HepG2 (cell line): ENCODE measurements around the gene CLTCL1. TPM values are rescaled to one million over a fixed set of nuclear protein-coding genes. Genes with fewer than 3 reads are reported as not detected.

Source experiments
- FOXJ3 ChIP-seq: sonication (generic); formaldehyde crosslinking; IDR thresholded peaks from 2 replicates; pipeline ENCODE4 v1.4.0; 2020; ENCODE audit warnings: missing genetic modification reagents, mild to moderate bottlenecking, borderline replicate concordance
- JARID2 ChIP-seq: sonication (generic); formaldehyde crosslinking; IDR thresholded peaks from 2 replicates; pipeline ENCODE4 v1.8.1; 2023; ENCODE audit warnings: missing genetic modification reagents, inconsistent platforms; ENCODE audit not compliant: insufficient replicate concordance
- KMT2B ChIP-seq: IDR thresholded peaks from 2 replicates; pipeline ENCODE4 v1.6.1; 2016; ENCODE audit warnings: missing genetic modification reagents, missing compliant biosample characterization
- TARDBP ChIP-seq: sonication (generic); formaldehyde crosslinking; IDR thresholded peaks from 2 replicates; pipeline ENCODE4 v1.8.0; 2022; ENCODE audit warnings: mild to moderate bottlenecking, missing genetic modification reagents
- YY1 ChIP-seq: IDR thresholded peaks from 2 replicates; pipeline ENCODE4 v1.6.1; 2011; ENCODE audit warnings: low read length, low read depth, moderate library complexity, mild to moderate bottlenecking; ENCODE audit not compliant: insufficient read depth, insufficient replicate concordance
- ZBTB1 ChIP-seq: sonication (generic); formaldehyde crosslinking; IDR thresholded peaks from 2 replicates; pipeline ENCODE4 v1.4.0; 2020; ENCODE audit warnings: missing genetic modification reagents, borderline replicate concordance
- ZNF17 ChIP-seq: sonication (generic); formaldehyde crosslinking; IDR thresholded peaks from 2 replicates; pipeline ENCODE4 v1.5.0; 2020; ENCODE audit warnings: mild to moderate bottlenecking, missing genetic modification reagents
- ZNF224 ChIP-seq: sonication (generic); formaldehyde crosslinking; IDR thresholded peaks from 2 replicates; pipeline ENCODE4 v1.5.0; 2020; ENCODE audit warnings: mild to moderate bottlenecking, missing genetic modification reagents
- ZNF292 ChIP-seq: sonication (generic); formaldehyde crosslinking; IDR thresholded peaks from 2 replicates; pipeline ENCODE4 v1.8.1; 2022; ENCODE audit warnings: mild to moderate bottlenecking, low read depth, missing genetic modification reagents, borderline replicate concordance
- ZNF33A ChIP-seq: sonication (generic); formaldehyde crosslinking; IDR thresholded peaks from 2 replicates; pipeline ENCODE4 v1.5.1; 2020; ENCODE audit warnings: missing genetic modification reagents, mild to moderate bottlenecking, moderate library complexity, borderline replicate concordance
- ZNF510 ChIP-seq: sonication (generic); formaldehyde crosslinking; IDR thresholded peaks from 2 replicates; pipeline ENCODE4 v1.4.0; 2020; ENCODE audit warnings: low read depth, mild to moderate bottlenecking, missing genetic modification reagents
- ZNF678 ChIP-seq: sonication (generic); formaldehyde crosslinking; IDR thresholded peaks from 2 replicates; pipeline ENCODE4 v1.4.0; 2020; ENCODE audit warnings: mild to moderate bottlenecking, missing genetic modification reagents
- polyA plus RNA-seq, 8 experiments: library from polyadenylated mRNA; depleted of rRNA in 3 of 8; stranded (reverse) in 7 of 8; unstranded in 1 of 8; fragments of >200 nt; fragmentation: Illumina TruSeq in 4 of 8; extraction: Trizol in 4 of 8; gene quantifications; 2 replicates each; pipeline versions ENCODE4 v1.2.1 to v1.2.3, GENCODE V29; 2011 to 2016; ENCODE audit warnings: low read depth in 4 of 8, missing spikeins in 1 of 8, mixed read lengths in 1 of 8; ENCODE audit not compliant: insufficient read depth in 1 of 8
- total RNA-seq, 5 experiments: library from RNA; depleted of rRNA; stranded (reverse); fragments of >200 nt; fragmentation: Illumina TruSeq; extraction: Trizol; gene quantifications; 2 replicates each; pipeline ENCODE4 v1.2.3, GENCODE V29; 2016; ENCODE audit warnings: low read depth in 1 of 5
- TF ChIP-seq, protein P1 (sequence below): sonication (generic); formaldehyde crosslinking; IDR thresholded peaks from 2 replicates; pipeline ENCODE4 v1.4.0; 2020; ENCODE audit warnings: mild to moderate bottlenecking, missing genetic modification reagents, borderline replicate concordance
- TF ChIP-seq, protein P2 (sequence below): sonication (generic); formaldehyde crosslinking; IDR thresholded peaks from 2 replicates; pipeline ENCODE4 v1.4.0; 2020; ENCODE audit warnings: mild to moderate bottlenecking, missing genetic modification reagents
- TF ChIP-seq, protein P3 (sequence below): sonication (generic); formaldehyde crosslinking; conservative IDR thresholded peaks from 2 replicates; pipeline ENCODE4 v1.8.0; 2022; ENCODE audit warnings: mild to moderate bottlenecking, moderate library complexity, missing genetic modification reagents
- TF ChIP-seq, protein P4 (sequence below): IDR thresholded peaks from 2 replicates; pipeline ENCODE4 v1.6.1; 2018; ENCODE audit warnings: missing genetic modification reagents
- TF ChIP-seq, protein P5 (sequence below): sonication (generic); formaldehyde crosslinking; IDR thresholded peaks from 2 replicates; pipeline ENCODE4 v1.8.1; 2023; ENCODE audit warnings: mild to moderate bottlenecking, missing genetic modification reagents
- TF ChIP-seq, protein P6 (sequence below): sonication (generic); IDR thresholded peaks from 2 replicates; pipeline ENCODE4 v1.6.1; 2016; ENCODE audit warnings: low read depth, borderline replicate concordance

Gene CLTCL1
- total and polyA plus RNA-seq, 2 of the 13 experiments (the other 11 are each of a cell fraction or from before 2014, with no cell fraction given), result 8.1 to 10.9 TPM

DNA sequence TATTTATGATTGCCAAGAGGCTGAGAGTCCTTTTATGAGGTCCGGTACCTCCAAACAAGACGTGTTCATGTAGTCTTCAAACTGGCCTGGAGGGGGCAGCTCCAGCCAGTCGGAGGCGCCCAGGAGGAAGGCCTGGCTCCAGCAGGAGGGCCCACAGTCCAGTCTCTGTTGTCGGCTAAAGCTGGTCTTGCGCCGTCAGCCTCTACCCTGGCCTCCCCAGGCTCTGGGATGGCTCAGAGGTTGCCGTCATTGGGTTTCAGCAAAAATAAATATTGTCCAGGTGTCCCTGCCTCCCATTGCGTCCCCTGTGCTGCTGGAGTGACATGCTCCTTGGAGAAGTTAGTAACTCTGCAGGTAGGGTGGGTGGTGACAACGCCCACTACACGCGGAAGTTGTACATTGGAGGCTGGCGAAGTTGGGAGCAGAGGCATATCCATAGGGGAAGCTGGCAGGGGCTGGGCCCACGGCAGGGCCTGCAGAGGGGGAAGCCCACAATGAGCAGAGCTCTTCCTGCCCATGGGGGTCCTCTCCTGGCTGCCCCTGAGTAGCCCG is 111.9 kb downstream of the CLTCL1 start (continued):
- TF ChIP-seq, protein P1, sequence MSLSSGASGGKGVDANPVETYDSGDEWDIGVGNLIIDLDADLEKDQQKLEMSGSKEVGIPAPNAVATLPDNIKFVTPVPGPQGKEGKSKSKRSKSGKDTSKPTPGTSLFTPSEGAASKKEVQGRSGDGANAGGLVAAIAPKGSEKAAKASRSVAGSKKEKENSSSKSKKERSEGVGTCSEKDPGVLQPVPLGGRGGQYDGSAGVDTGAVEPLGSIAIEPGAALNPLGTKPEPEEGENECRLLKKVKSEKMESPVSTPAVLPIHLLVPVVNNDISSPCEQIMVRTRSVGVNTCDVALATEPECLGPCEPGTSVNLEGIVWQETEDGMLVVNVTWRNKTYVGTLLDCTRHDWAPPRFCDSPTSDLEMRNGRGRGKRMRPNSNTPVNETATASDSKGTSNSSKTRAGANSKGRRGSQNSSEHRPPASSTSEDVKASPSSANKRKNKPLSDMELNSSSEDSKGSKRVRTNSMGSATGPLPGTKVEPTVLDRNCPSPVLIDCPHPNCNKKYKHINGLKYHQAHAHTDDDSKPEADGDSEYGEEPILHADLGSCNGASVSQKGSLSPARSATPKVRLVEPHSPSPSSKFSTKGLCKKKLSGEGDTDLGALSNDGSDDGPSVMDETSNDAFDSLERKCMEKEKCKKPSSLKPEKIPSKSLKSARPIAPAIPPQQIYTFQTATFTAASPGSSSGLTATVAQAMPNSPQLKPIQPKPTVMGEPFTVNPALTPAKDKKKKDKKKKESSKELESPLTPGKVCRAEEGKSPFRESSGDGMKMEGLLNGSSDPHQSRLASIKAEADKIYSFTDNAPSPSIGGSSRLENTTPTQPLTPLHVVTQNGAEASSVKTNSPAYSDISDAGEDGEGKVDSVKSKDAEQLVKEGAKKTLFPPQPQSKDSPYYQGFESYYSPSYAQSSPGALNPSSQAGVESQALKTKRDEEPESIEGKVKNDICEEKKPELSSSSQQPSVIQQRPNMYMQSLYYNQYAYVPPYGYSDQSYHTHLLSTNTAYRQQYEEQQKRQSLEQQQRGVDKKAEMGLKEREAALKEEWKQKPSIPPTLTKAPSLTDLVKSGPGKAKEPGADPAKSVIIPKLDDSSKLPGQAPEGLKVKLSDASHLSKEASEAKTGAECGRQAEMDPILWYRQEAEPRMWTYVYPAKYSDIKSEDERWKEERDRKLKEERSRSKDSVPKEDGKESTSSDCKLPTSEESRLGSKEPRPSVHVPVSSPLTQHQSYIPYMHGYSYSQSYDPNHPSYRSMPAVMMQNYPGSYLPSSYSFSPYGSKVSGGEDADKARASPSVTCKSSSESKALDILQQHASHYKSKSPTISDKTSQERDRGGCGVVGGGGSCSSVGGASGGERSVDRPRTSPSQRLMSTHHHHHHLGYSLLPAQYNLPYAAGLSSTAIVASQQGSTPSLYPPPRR (CRISPR knock-in tag), result no peak
- TF ChIP-seq, protein P2, sequence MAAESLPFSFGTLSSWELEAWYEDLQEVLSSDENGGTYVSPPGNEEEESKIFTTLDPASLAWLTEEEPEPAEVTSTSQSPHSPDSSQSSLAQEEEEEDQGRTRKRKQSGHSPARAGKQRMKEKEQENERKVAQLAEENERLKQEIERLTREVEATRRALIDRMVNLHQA (CRISPR knock-in tag), result no peak
- TF ChIP-seq FOXJ3 (CRISPR knock-in tag) (no peak), ZBTB1 (CRISPR knock-in tag) (no peak), ZNF678 (CRISPR knock-in tag) (no peak), YY1 (no peak), ZNF510 (CRISPR knock-in tag) (no peak), ZNF17 (no peak), JARID2 (CRISPR knock-in tag) (no peak), ZNF292 (CRISPR knock-in tag) (no peak), ZNF224 (0 out of 2 replicates have a peak, but pooled peaks have one; percentile 33), TARDBP (CRISPR knock-in tag) (no peak), ZNF33A (no peak), KMT2B (CRISPR knock-in tag) (0 out of 2 replicates have a peak, but pooled peaks have one; percentile 4)
- TF ChIP-seq, protein P3, sequence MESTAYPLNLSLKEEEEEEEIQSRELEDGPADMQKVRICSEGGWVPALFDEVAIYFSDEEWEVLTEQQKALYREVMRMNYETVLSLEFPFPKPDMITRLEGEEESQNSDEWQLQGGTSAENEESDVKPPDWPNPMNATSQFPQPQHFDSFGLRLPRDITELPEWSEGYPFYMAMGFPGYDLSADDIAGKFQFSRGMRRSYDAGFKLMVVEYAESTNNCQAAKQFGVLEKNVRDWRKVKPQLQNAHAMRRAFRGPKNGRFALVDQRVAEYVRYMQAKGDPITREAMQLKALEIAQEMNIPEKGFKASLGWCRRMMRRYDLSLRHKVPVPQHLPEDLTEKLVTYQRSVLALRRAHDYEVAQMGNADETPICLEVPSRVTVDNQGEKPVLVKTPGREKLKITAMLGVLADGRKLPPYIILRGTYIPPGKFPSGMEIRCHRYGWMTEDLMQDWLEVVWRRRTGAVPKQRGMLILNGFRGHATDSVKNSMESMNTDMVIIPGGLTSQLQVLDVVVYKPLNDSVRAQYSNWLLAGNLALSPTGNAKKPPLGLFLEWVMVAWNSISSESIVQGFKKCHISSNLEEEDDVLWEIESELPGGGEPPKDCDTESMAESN (CRISPR knock-in tag), result no peak
- TF ChIP-seq, protein P4, sequence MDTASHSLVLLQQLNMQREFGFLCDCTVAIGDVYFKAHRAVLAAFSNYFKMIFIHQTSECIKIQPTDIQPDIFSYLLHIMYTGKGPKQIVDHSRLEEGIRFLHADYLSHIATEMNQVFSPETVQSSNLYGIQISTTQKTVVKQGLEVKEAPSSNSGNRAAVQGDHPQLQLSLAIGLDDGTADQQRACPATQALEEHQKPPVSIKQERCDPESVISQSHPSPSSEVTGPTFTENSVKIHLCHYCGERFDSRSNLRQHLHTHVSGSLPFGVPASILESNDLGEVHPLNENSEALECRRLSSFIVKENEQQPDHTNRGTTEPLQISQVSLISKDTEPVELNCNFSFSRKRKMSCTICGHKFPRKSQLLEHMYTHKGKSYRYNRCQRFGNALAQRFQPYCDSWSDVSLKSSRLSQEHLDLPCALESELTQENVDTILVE (CRISPR knock-in tag), result no peak
- TF ChIP-seq, protein P5, sequence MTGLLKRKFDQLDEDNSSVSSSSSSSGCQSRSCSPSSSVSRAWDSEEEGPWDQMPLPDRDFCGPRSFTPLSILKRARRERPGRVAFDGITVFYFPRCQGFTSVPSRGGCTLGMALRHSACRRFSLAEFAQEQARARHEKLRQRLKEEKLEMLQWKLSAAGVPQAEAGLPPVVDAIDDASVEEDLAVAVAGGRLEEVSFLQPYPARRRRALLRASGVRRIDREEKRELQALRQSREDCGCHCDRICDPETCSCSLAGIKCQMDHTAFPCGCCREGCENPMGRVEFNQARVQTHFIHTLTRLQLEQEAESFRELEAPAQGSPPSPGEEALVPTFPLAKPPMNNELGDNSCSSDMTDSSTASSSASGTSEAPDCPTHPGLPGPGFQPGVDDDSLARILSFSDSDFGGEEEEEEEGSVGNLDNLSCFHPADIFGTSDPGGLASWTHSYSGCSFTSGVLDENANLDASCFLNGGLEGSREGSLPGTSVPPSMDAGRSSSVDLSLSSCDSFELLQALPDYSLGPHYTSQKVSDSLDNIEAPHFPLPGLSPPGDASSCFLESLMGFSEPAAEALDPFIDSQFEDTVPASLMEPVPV (CRISPR knock-in tag), result no peak
- TF ChIP-seq, protein P6, sequence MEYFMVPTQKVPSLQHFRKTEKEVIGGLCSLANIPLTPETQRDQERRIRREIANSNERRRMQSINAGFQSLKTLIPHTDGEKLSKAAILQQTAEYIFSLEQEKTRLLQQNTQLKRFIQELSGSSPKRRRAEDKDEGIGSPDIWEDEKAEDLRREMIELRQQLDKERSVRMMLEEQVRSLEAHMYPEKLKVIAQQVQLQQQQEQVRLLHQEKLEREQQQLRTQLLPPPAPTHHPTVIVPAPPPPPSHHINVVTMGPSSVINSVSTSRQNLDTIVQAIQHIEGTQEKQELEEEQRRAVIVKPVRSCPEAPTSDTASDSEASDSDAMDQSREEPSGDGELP, result peak; percentile 10; the same call in 1 of the 2 replicates
